Measurements from ENCODE around the gene TUBA4A. TPM values are rescaled to one million over a fixed set of nuclear protein-coding genes. Genes with fewer than 3 reads are reported as not detected.
"Not testable (repeated sequence)": the region's sequence is repeated elsewhere in the genome, so short reads cannot be mapped to it uniquely, and the experiment has no call there.

TUBA4A gene
- total RNA-seq, 4 donors from 2014 or later: 26.9 to 74.0 (median 50.3) TPM

- ATAC-seq (ENCODE audit: low FRiP score): no peak
- DNase-seq (ENCODE audit: low spot score): no peak
- TF ChIP-seq, protein P1, sequence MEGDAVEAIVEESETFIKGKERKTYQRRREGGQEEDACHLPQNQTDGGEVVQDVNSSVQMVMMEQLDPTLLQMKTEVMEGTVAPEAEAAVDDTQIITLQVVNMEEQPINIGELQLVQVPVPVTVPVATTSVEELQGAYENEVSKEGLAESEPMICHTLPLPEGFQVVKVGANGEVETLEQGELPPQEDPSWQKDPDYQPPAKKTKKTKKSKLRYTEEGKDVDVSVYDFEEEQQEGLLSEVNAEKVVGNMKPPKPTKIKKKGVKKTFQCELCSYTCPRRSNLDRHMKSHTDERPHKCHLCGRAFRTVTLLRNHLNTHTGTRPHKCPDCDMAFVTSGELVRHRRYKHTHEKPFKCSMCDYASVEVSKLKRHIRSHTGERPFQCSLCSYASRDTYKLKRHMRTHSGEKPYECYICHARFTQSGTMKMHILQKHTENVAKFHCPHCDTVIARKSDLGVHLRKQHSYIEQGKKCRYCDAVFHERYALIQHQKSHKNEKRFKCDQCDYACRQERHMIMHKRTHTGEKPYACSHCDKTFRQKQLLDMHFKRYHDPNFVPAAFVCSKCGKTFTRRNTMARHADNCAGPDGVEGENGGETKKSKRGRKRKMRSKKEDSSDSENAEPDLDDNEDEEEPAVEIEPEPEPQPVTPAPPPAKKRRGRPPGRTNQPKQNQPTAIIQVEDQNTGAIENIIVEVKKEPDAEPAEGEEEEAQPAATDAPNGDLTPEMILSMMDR (IDR thresholded peaks at IDR 0.05): no peak
These were observed 49.1 kb downstream of the TUBA4A start for GRCh38 chr2:219204425-219205164.

- ATAC-seq (ENCODE audit: low FRiP score); DNase-seq (ENCODE audit: low spot score): not testable (repeated sequence)
These were observed 52.4 kb downstream of the TUBA4A start for GRCh38 chr2:219201331-219201730.

GRCh38 chr2:219200502-219201326 lies 53.0 kb downstream of the TUBA4A start:
- not testable (repeated sequence) for DNase-seq (ENCODE audit: low spot score); ATAC-seq (ENCODE audit: low FRiP score)

Small RNAs within 50 kb of the gene (small RNA-seq; reads per million reads assigned to genes)
- gene MIR153-1: not detected

Other genes starting within 250 kb of the TUBA4A start
- gene CFAP65, start 212.4 kb downstream of the TUBA4A start, total RNA-seq: under 1 TPM in 1 of 4 donors, not detected in 3; 0.19 TPM
- gene IHH, start 193.0 kb downstream of the TUBA4A start, total RNA-seq: under 1 TPM in 1 of 4 donors, not detected in 3; 0.48 TPM
- gene NHEJ1, start 93.1 kb downstream of the TUBA4A start, total RNA-seq: 10 to 100 TPM; 13.8 to 23.2 (median 17.5) TPM
- 1 to 10 TPM; 1.0 to 2.7 (median 1.2) TPM for gene SLC23A3, start 83.9 kb downstream of the TUBA4A start, total RNA-seq
- gene CNPPD1, start 77.0 kb downstream of the TUBA4A start, total RNA-seq: 10 to 100 TPM; 37.0 to 77.2 (median 43.0) TPM
- gene RETREG2, start 75.6 kb downstream of the TUBA4A start, total RNA-seq: 10 to 100 TPM; 48.5 to 73.9 (median 57.7) TPM
- 10 to 100 TPM; 25.1 to 57.1 (median 40.1) TPM for gene ZFAND2B, start 47.1 kb downstream of the TUBA4A start, total RNA-seq
- 10 to 100 TPM; 24.1 to 35.6 (median 28.8) TPM for gene ABCB6, start 35.0 kb downstream of the TUBA4A start, total RNA-seq
- gene ATG9A, start 24.3 kb downstream of the TUBA4A start, total RNA-seq: 10 to 100 TPM; 24.4 to 52.2 (median 38.6) TPM
- gene ANKZF1, start 24.1 kb downstream of the TUBA4A start, total RNA-seq: 10 to 100 TPM; 13.5 to 77.4 (median 22.7) TPM
- gene GLB1L, start 8.5 kb downstream of the TUBA4A start, total RNA-seq: 10 to 100 TPM in 3 of 4 donors, 1 to 10 TPM in 1; 9.0 to 21.9 (median 12.3) TPM
- 10 to 100 TPM in 3 of 4 donors, 1 to 10 TPM in 1; 9.8 to 18.9 (median 12.5) TPM for gene STK16, start 8.4 kb downstream of the TUBA4A start, total RNA-seq
- not detected for gene TUBA4B, start 675 bp downstream of the TUBA4A start, total RNA-seq
- 10 to 100 TPM; 27.5 to 56.6 (median 46.8) TPM for gene DNAJB2, start 25.4 kb upstream of the TUBA4A start, total RNA-seq
- gene PTPRN, start 55.5 kb upstream of the TUBA4A start, total RNA-seq: 1 to 10 TPM in 1 of 4 donors, under 1 TPM in 1, not detected in 2; 0.12 to 1.0 TPM
- gene RESP18, start 78.8 kb upstream of the TUBA4A start, total RNA-seq: not detected
- 10 to 100 TPM; 58.4 to 97.4 (median 85.7) TPM for gene DNPEP, start 134.0 kb upstream of the TUBA4A start, total RNA-seq
- 100 to 1,000 TPM in 3 of 4 donors, 10 to 100 TPM in 1; 39.4 to 292 (median 182) TPM for gene DES, start 164.5 kb upstream of the TUBA4A start, total RNA-seq
- 10 to 100 TPM; 12.4 to 28.9 (median 17.7) TPM for gene SPEG, start 180.9 kb upstream of the TUBA4A start, total RNA-seq
- 10 to 100 TPM; 22.6 to 37.8 (median 29.4) TPM for gene GMPPA, start 245.0 kb upstream of the TUBA4A start, total RNA-seq